Endothelial cell of hepatic sinusoid (primary cell): ENCODE measurements around the gene KLK4.
"Not testable (repeated sequence)": the region's sequence is repeated elsewhere in the genome, so short reads cannot be mapped to it uniquely, and the experiment has no call there.

Experiments
- in situ Hi-C: cut with HindIII; loops from 2 replicates; pipeline ENCODE4 v1.10.0; 2017; ENCODE audit warnings: low sequenced_read_pairs

The KLK4 gene

GRCh38 chr19:50916069-50916468 lies 4.9 kb upstream of the KLK4 start:
- in situ Hi-C loops = no loop called here

- in situ Hi-C loops = no loop called here
These were observed 1.8 kb upstream of the KLK4 start for GRCh38 chr19:50912727-50913716.

- in situ Hi-C loops = no loop called here
These were observed 956 bp upstream of the KLK4 start for GRCh38 chr19:50912102-50912599.

GRCh38 chr19:50910722-50911121 lies 473 bp downstream of the KLK4 start:
- in situ Hi-C loops = no loop called here

GRCh38 chr19:50909240-50910070 lies 1.7 kb downstream of the KLK4 start:
- in situ Hi-C loops = no loop called here

GRCh38 chr19:50908336-50908735 lies 2.9 kb downstream of the KLK4 start:
- in situ Hi-C loops = no loop called here

- in situ Hi-C loops = no loop called here
These were observed 5.0 kb downstream of the KLK4 start for GRCh38 chr19:50906217-50906616.

GRCh38 chr19:50902640-50903039 lies 8.6 kb downstream of the KLK4 start:
- in situ Hi-C loops = no loop called here

GRCh38 chr19:50899569-50899968 lies 11.6 kb downstream of the KLK4 start:
- in situ Hi-C loops = no loop called here

- in situ Hi-C loops = no loop called here
These were observed 13.2 kb downstream of the KLK4 start for GRCh38 chr19:50898018-50898417.

GRCh38 chr19:50897612-50898011 lies 13.6 kb downstream of the KLK4 start:
- in situ Hi-C loops = no loop called here

- in situ Hi-C loops = no loop called here
These were observed 14.0 kb downstream of the KLK4 start for GRCh38 chr19:50897191-50897607.

- in situ Hi-C loops = no loop called here
These were observed 14.5 kb downstream of the KLK4 start for GRCh38 chr19:50896591-50897190.

- in situ Hi-C loops = not testable (repeated sequence)
These were observed 15.1 kb downstream of the KLK4 start for GRCh38 chr19:50896089-50896590.

- in situ Hi-C loops = no loop called here
These were observed 16.5 kb downstream of the KLK4 start for GRCh38 chr19:50894478-50895356.

- in situ Hi-C loops = no loop called here
These were observed 18.0 kb downstream of the KLK4 start for GRCh38 chr19:50893047-50893736.

GRCh38 chr19:50891253-50891625 lies 20.0 kb downstream of the KLK4 start:
- in situ Hi-C loops = no loop called here

- in situ Hi-C loops = no loop called here
These were observed 20.6 kb downstream of the KLK4 start for GRCh38 chr19:50890422-50891252.
